Mammary epithelial cell (primary cell): ENCODE results near the gene KIF26B.

Experiments used
- EZH2 ChIP-seq: IDR thresholded peaks from 2 replicates; pipeline ENCODE4 v1.6.1; 2012; ENCODE audit warnings: low read length, inconsistent platforms, borderline replicate concordance
- TF ChIP-seq, protein P1 (sequence below), 2 donors: IDR thresholded peaks in 1 of 2; conservative IDR thresholded peaks in 1 of 2; 2 replicates each; pipeline ENCODE4 v1.5.1; 2011 to 2012; ENCODE audit warnings: inconsistent platforms in 2 of 2, low read length in 2 of 2, mild to moderate bottlenecking in 2 of 2, control low read depth in 1 of 2, low read depth in 1 of 2; ENCODE audit not compliant: insufficient read depth in 1 of 2; ENCODE audit errors: extremely low read depth in 1 of 2

DNA sequence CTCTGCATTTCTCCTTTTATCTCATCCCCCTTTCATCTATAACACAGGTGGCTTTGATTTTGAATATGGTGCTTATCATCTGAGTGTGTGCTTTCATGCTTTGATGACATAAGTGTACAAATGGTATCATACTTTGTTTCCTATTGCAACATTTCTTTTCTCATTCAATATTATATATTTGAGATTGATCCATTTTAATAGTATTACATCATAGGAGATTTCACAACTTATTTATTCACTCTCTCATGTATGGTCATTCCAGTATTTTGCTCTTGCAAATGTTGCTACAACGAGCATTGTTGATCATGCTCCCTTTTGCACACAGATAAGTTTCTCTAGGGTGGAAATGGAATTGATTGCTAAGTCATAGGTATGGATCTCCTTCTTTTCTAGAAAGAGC, 302.8 kb downstream of the KIF26B start:
- TF ChIP-seq, protein P1, sequence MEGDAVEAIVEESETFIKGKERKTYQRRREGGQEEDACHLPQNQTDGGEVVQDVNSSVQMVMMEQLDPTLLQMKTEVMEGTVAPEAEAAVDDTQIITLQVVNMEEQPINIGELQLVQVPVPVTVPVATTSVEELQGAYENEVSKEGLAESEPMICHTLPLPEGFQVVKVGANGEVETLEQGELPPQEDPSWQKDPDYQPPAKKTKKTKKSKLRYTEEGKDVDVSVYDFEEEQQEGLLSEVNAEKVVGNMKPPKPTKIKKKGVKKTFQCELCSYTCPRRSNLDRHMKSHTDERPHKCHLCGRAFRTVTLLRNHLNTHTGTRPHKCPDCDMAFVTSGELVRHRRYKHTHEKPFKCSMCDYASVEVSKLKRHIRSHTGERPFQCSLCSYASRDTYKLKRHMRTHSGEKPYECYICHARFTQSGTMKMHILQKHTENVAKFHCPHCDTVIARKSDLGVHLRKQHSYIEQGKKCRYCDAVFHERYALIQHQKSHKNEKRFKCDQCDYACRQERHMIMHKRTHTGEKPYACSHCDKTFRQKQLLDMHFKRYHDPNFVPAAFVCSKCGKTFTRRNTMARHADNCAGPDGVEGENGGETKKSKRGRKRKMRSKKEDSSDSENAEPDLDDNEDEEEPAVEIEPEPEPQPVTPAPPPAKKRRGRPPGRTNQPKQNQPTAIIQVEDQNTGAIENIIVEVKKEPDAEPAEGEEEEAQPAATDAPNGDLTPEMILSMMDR (conservative IDR thresholded peaks at IDR 0.05 in 1 of 2, IDR thresholded peaks at IDR 0.05 in 1 of 2; ENCODE audit: extremely low read depth in 1 of 2, insufficient read depth in 1 of 2, low read depth in 1 of 2, low read length in 2 of 2) = no peak
- no peak for TF ChIP-seq EZH2
